Activated gamma-delta T cell (primary cell): ENCODE results near the gene MTERF2.

Experiments
- DNase-seq: peaks from one replicate; lab custom pipeline; 2025; lab: John Stamatoyannopoulos, UW

The MTERF2 gene

DNA sequence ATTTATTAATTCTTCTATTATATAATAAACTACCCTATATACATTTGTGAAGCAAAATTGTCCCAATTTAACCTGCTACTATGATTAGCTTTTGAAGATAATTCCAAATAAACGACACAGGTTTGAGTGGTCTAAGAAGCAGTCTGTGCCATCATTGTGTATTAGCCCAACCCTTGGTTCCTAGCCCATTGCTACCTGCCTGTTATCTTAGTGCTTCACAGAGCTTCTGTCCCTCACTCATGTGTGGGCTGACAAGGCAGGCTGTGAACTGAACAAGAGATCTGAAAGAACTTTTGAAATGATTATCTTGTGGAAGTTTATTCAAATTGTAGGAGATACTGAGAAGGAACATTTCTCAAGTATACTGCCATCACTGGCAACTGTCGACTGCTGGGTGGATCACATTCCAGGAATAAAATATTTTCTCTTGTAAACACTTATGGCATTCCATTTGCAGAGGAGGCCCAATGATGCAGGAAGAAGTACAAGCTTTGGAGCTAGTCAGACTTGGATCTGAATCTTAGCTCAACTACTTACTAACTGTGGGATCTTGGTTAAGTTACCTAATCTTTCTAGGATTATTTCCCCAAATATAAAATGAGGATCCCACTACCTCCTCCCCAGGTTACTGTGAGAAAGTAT is 7.8 kb upstream of the MTERF2 start:
- DNase-seq = no peak

DNA sequence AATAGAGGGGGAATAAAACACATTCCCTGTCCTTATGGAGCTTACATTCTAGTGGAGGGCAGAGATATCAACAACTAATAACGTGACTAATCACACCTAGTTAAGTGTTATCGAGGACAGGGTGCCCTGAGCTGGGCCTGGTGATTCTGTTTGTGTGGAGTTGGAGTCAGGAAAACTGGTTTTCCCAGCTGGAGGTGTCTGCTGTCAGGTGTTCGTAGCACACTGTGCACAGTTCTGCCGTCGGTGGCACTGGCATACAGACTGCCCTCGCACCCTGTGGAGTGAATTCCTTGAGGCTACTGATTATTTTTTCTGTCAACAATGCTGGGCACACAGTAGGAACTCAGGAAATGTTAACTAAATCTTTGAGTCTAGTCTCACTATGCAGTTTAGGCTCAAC is 900 bp upstream of the MTERF2 start:
- DNase-seq = no peak

DNA sequence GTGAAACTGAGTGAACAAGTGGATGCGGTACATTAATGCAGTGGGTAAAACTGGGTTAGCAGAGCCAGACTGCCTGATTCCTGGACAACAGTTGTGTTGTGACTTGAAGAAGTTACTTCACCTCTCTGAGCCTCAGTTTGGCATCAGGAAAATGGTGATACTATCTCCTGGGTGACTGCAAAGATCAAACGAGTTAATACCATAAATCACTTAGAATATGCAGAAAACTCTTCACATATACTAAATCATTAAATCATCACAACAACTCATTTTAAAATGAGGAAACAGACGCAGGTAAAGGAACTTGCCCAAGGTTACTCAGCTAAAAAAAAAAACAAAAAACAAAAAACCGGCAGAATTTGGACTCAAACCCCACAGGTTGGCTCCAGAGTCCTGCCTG is 811 bp downstream of the MTERF2 start:
- no peak for DNase-seq

DNA sequence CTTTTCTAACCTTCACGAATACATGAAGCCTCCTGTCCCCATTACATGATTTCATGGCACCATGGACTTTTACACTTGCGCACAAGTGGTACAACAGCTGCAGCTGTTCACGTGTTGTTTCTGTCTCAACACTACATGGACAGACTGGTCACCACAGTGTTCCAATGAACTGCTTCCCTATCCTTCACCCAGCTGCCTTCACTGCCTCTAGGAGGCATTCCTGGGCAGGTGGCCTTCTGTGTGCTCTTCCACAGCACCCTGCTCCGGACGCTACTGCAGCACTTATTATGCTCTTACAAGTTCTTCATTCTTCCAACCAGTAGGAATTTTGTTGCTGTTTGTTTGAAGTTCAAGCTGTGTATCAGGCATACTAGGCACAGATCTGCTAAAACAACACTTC is 1.5 kb downstream of the MTERF2 start:
- DNase-seq = no peak

DNA sequence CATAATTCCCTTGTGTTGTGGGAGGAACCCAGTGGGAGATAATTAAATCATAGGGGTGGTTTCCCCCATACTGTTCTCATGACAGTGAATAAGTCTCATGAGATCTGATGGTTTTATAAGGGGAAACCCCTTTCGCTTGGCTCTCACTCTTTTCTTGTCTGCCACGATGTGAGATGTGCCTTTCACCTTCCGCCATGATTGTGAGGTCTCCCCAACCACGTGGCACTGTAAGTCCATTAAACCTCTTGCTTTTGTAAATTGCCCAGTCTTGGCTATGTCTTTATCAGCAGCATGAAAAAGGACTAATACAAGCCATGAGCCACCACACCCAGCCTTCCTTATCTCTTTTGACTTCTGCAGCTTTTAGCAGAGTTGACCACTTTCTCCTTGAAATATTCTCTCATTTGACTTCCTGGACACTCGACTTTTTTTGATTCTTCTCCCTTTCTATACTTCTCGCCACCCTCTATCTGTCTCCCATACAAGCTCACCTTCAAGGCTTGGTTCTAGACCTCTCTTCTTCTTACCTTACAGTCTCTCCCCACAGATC is 2.3 kb downstream of the MTERF2 start:
- DNase-seq = no peak

DNA sequence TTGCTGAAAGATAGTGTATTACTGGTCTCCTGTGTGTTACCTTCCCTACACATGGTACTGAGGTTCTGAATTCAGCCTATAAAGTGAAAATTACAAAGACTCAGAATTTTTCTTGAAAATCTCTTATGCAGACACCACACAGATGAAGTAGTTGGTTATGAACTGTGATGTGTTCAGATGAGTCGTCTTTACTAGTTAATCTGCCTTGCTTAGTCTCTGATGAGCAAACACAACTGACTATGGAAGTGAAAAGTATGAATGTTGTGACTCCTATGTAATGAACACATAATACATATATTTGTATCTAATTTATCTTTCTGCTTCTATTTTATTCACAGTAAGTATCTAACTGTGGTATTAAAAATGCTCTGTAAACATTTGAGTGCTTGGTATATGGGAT is 4.7 kb downstream of the MTERF2 start:
- no peak for DNase-seq

DNA sequence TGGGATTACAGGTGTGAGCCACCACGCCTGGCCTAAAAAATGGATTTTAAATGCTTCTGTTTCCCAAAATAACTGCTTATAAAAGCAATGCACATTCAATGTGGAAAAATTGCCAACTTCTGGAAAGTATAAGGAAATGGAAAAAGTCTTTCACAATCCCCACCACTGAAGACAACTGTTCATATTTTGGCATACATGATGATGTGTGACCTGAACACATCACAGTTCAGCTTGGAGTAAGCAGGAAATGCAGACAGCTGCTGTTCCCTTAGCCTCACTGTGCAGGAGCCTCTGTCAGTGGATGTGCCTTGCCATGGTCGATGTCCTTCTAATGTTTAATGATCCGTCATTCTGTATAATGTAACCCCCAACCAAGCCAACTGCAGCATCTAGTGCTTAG is 5.2 kb downstream of the MTERF2 start:
- no peak for DNase-seq

DNA sequence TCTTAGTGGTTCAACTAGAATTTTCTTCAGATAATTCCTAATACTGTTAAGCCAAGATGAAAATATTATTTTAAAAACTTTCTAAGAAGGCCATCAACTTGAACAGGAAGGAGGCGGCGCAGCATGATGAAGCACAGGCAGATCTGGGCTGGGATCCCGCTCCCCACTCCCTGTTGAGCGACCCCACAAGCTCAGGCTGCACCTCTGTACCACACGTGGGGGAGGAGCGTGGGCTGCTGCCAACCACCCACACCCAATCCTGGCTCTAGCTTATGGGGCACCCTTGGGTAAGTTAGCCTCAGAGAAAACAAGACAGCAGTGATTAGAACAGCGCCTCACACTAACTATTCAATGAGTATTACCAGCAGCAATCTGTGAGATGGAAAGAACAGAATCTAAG is 6.0 kb downstream of the MTERF2 start:
- no peak for DNase-seq

DNA sequence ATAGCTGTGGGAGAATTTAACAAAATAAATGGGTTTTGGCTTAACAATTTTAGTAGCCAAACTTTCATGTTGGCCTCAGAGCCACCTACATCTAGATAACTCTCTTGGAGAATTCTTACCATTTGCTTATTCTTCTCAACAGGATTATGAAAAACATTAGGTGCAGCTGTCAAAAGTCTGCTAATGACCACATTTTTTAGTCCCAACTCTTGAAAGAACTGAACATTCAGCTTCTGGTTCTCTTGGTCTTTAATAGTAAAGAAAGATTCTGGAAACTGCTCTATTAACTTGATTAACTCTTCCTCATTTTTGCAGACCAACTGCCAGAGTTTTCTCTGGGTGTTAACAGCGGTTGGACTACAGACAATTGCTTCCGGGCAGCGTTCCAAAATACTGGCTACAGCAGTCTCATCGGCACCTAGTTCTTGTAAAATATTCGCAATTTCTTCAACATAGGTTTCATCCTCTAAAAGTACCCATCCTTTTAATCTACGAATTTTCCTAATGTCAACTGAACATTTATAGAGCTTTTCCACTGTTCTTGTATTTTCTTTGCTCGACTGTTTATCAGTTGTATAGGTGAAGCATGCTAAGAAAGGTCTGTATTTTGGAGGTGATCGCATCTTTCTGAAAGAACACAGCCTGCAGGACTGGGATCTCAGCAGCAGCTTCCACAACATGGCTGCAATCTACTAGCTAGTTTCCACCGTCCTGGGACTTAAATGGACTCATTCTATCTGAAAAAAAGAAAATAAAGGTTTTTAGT is 8.7 kb downstream of the MTERF2 start:
- no peak for DNase-seq

DNA sequence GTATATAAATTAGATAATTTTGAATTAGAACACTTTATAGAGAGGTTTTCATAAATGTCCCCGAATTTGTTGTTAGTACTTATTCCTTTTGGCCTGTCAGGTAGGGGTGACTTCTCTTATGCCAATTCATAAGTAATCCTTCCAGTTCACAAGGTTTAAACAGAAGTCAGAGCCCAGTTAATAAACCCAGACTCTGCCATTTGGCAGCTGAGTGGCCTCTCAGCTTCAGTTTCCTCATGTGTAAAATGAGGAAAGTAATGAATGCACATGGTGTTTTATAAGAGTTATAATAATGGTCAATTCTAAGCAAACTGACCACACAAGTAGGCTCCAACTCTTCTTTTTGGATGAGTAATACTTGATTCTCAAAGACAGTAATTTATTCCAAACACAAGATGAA is 10.3 kb downstream of the MTERF2 start:
- no peak for DNase-seq

DNA sequence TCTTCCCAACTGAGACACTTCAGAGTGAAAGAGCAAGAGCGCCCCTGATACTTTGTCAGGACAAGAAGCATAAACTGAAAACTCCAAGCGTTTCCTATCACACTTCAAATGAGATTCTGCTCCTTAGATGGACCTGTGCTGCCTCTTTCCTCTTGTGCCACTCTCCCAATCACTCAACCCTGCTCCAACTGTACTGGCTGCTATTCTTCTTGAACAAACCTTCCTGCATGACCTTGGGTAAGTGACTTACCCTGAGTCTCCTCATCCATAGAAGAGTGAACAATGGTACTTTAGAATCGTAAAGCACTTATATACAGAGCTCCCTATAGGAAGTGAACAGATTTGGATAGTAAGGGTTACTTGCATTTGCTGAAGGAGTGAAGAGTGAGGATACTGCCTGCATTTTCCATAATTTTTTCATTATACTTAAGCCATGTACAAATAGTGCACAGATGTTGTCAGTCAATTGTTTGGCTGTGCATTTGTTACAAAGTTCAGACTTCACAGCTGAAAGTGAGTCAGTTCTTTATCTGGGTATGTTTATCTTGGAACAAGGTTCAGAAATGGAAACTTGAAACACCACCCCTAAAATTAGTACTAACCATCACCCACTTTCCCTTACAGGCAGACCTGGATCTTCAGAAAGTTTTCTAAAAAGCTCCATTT is 10.8 kb downstream of the MTERF2 start:
- no peak for DNase-seq

DNA sequence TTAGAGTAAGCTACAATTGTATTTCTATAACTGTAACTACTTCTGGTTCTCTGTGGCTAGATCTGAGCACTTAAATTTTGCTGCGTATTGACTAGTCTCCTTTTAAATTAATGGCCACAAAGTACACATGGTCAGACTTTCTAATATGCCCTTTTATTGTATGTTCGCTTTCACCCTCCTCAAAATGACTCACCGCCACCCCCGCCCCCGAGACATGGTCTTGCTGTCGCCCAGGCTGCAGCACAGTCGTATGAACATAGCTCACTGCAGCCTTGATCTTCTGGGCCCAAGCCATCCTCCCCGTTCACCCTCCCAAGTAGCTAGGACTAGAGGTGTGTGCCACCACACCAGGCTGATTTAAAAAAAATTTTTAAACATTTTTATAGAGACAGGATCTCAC is 11.8 kb downstream of the MTERF2 start:
- DNase-seq = no peak

DNA sequence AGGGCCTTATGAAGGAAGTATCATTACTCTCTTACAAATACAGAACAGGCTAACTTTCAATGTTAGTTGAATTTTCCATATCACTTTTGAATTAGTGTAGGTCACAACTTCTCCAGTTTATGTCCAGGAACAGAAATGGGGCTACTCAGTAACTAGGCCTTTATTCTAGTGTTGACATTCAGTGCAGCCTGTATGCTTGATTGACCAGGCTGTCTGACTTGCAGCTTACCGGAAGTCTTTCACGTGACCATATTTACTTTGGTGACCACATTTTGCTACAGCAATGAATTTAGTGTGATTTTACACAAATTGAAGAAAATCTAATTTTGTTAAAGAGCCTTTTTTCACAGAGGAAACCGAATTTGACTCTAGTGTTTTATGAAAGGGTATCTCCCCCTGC is 12.4 kb downstream of the MTERF2 start:
- DNase-seq = no peak

DNA sequence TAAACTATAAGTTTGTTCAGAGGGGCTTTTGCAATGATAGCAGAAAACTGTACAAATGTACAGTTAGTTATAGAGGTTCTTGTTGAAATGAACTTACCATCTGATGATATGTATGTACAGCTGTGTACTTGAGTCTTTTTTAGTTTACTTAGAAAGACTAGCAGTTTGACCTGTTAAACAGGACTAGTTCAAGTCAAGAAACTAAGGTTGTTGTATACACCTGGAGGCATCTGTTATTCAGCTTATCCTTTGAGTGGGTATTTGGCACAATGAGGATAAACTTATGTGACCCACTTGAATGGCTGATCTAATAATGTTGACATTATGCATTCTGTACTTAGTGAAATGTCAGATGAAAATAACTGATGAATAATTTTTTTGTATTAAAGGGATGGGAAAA is 13.4 kb downstream of the MTERF2 start:
- DNase-seq = no peak

DNA sequence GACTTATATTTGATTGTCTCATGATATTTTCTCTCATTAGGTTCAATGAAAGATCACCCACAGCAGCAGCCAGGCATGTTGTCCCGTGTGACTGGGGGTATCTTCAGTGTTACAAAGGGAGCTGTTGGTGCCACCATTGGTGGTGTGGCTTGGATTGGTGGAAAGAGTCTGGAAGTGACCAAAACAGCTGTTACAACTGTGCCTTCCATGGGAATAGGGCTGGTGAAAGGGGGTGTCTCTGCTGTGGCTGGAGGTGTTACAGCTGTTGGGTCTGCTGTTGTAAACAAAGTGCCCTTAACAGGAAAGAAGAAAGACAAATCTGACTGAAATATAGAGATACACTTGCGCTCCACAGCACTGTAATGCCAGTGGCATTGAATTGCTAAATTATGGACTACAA is 15.9 kb downstream of the MTERF2 start:
- DNase-seq = no peak

DNA sequence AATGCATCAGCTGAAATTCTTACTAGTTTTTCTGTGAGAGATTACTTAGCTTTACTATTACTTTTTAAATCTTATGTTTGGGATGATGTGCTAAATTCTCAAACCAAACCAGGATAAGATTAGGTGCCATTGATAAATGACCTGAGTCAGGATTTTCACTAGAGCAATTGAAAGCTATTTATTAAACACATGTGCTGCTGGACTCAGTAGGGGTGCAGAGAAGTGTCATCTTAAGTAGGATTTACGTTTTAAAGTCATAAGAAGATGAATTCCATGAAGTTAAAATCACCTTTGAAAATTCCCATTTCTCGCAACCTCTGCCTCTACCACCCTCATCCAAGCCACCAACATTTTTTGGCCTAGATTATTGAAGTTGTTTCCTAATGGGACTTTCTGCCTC is 22.4 kb downstream of the MTERF2 start:
- DNase-seq = no peak

DNA sequence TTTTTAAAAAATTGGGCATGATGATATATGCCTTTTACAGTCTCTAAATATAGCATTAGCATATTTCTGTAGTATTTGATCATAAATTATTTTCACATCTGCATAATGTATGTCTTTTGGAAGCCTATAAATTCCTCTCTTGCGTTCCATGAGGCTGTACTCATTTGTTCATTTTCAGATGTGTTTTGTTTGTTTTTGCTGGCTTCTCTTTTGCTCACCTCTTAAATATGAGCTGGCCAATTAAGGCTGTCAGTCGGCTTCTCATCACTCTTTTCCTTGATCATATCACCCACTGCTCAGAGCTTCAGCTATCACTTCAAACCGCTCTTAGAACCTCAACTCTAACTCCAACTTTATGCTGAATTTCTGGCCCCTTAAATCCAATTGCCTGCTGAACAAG is 24.7 kb downstream of the MTERF2 start:
- no peak for DNase-seq

DNA sequence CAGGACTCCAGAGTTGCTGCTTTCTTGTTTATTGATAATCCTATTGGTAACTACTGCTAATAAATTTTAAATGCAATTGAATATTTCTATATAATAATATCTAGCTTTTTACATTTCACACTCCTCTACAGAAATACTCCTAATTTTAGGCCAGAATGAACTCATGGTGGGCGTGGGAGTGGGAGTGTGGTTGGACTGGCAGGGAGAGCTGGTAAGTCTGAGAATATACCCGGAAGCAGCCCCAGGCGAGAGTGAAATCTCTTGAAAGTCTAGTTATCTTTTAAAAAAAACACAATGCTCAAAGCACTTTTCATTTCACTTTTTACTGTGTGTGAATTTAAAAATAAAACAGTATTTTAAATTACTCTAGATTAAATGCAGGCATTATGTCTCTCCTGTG is 26.5 kb downstream of the MTERF2 start:
- no peak for DNase-seq

DNA sequence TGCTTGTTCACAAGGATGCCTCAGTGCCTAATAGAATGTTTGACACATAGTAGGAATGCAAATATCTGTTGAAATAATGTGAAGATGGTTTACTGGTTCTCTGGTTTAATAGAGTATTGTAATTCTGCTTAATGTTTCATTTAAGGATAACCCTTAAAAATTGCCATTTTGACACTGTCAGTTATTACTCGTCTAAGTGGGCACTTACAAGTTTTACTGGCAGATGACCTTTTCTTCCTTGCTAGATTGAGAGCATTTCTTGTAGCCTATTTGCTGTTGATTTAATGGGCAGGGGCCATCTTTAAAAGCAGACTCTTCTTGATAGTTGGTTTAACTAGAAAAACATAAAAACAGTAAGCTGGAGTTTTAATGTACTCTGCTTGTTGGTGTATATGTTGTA is 29.4 kb downstream of the MTERF2 start:
- no peak for DNase-seq

DNA sequence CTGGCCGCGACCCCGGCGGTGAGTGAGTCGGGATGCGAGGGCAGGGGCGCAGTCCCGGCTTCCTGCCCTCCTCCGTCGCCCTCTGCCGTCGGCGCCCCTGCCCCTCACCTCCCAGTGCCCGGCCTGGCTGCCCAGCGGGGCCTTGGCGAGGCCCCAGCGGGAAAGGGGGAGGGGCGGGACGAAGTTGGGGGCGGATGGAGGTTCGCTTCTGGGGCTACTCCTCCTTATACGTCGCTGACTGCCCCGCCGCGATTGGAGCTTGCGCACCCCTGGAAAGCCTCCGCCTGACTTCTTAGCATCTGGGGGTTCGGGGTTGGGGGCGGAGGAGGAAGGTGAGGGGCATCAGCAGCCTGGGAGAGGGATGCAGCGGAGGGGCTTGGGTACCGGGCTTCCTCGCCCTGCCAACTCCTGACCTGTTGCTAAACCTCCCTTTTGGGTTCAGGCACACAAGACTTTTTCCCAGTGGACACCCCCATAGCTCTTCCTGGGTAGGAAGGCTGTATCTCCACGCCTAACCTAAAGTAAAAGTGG is 30.8 kb downstream of the MTERF2 start:
- DNase-seq = peak; percentile 49

DNA sequence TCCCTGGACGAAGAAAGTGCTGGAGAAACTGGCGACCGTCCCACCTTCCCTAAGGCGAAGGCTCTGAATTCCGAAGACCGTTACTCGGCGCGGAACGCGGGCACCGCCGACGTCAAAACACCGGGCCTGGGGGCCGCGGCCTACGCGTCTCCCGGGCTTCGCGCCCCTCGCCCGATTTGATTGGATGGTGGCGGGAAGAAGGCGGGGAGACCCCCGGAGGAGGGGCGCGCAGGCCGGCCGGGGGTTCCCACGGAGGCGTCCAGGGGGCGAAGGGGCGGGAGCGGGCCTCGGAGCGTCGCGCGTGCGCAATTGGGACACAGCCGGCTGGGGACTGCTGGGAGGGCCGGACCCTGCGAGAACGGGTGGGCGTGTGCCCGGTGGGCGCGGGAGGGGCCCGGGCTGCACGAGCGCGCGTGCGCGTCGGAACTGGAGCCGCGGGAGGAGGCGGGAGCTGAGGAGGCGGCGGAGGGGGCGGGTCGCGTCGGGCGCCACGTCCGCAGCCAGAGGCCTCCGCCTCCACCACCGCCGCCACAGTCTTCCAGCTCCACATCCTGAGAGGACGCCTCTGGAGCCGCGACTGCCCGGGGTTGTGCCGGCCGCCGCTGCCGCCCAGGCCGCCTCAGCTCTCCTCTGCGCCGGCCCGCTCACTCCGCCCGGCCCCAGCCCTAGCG is 31.4 kb downstream of the MTERF2 start, which contains the start of gene TMEM263:
Gene TMEM263, plus strand, starts transcription at position 531 of the 671 bp plus-strand sequence. CDS start 11,210 bp downstream, outside the sequence.
- DNase-seq = peak; percentile 96
